ENCODE measurements around the gene SMARCC1.

DNA sequence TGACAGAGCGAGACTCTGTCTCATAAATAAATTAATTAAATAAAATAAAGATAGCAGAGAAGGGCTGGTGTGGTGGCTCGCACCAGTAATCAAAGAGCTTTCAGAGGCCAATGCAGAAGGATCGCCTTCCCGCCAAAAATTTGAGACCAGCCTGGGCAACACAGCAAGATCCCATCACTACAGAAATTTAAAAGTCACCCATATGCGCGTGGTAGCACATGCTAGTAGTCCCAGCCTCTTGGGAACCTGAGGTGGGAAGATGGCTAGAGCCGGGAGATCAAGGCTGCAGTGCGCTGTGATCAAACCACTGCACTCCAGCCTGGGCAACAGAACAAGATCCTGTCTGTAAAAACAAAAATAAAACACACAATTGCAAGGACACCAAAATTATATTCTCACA, 9.6 kb downstream of the SMARCC1 start:
- TF ChIP-seq YY1 (IDR thresholded peaks at IDR 0.05; ENCODE audit: insufficient read depth, insufficient read length) (no peak), ZNF274 (IDR thresholded peaks at IDR 0.05; ENCODE audit: low read depth, low read length) (no peak), SUZ12 (IDR thresholded peaks at IDR 0.05; ENCODE audit: extremely low read depth, insufficient read depth, insufficient read length) (no peak)

Measured in NT2/D1 (cell line).